Measurements from ENCODE around the gene ACBD4. TPM values are rescaled to one million over a fixed set of nuclear protein-coding genes. Genes with fewer than 3 reads are reported as not detected.

The ACBD4 gene
- total and polyA plus RNA-seq, 2 donors (not counting 3 experiments of a cell fraction or from before 2014, with no cell fraction given) = 4.5 to 7.5 TPM

DNA sequence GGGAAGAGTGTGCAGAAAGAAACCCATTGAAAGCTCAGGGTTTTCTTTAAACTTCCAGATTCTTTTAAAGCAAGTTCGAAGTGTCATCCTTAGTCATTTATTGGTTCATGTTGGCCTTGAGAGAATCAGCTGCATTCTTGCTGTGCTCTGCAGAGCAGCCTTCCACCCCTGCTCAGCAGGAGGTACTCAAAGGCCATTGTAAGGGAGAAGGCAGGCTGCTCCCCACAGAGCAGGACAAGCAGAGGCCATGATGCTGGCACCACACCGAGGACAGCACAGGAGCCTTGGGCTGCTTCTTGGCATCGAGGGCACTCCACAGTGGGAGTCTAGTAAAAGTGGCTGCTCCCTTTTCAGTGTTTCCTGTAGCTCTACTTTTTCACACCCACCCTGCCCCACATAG lies 44.8 kb upstream of the ACBD4 start:
- H3K9me3 ChIP-seq (replicated peaks; ENCODE audit: control insufficient read depth, insufficient read depth, low read length) = no peaks in the 10 kb centered on the region
- intact Hi-C loops (cut with micrococcal nuclease) (loop anchor here (5.0 kb wide), 1 partner anchor 38 kb away; the partner anchor contains the start of gene DCAKD), dilution Hi-C loops (cut with MboI; ENCODE audit: extremely low pct_ligation_motif_present, low sequenced_read_pairs) (no loop called here)
- DNase-seq (ENCODE audit: low read depth, low spot score) (no peak), FAIRE-seq (no peak)
- H3K9ac ChIP-seq (replicated peaks; ENCODE audit: extremely low read depth, insufficient read depth, low read length) = no peak overlapping the region
- H3K4me3 ChIP-seq (replicated peaks in 1 of 3; ENCODE audit: insufficient read depth in 1 of 3, low read depth in 1 of 3, low read length in 3 of 3) = no peak overlapping the region
- H3K4me1 ChIP-seq (ENCODE audit: control insufficient read depth, extremely low read depth, insufficient read depth, low read length) = peaks cover 23% of the 10 kb centered on the region
- POLR2A ChIA-PET = no interaction called here
- CTCF ChIA-PET = interaction anchor here (2.4 kb wide), 1 partner anchor 12 kb away, joined by 5 read pairs; no protein-coding TSS in a partner anchor
- no peak overlapping the region for H2AFZ ChIP-seq (ENCODE audit: low read depth, low read length)
- no peaks in the 10 kb centered on the region for H3K9me1 ChIP-seq (replicated peaks; ENCODE audit: control insufficient read depth, extremely low read depth, insufficient read depth, low read length)
- no peak overlapping the region for H3K4me2 ChIP-seq (ENCODE audit: insufficient read depth, low read length)
- H3K36me3 ChIP-seq (ENCODE audit: control insufficient read depth in 2 of 2, extremely low read depth in 1 of 2, insufficient read depth in 2 of 2, low read length in 2 of 2) = peaks cover 19 to 29% of the 10 kb centered on the region in 2 experiments
- H3K27ac ChIP-seq (ENCODE audit: insufficient read depth, low read depth, low read length) = no peak overlapping the region
- TF ChIP-seq FOS (IDR thresholded peaks at IDR 0.05; ENCODE audit: borderline replicate concordance, insufficient read depth, low read length) (no peak), POLR2A (IDR thresholded peaks at IDR 0.05; ENCODE audit: low read depth, low read length) (no peak), EZH2 (IDR thresholded peaks at IDR 0.05; ENCODE audit: borderline replicate concordance, low read depth, low read length, severe bottlenecking) (no peak), JUN (IDR thresholded peaks at IDR 0.05; ENCODE audit: borderline replicate concordance, insufficient read depth, insufficient read length, low read depth) (no peak), POLR2AphosphoS5 (IDR thresholded peaks at IDR 0.05; ENCODE audit: insufficient read depth, low read depth, low read length) (no peak), MYC (IDR thresholded peaks at IDR 0.05; ENCODE audit: low read depth, low read length) (no peak), GATA2 (IDR thresholded peaks at IDR 0.05; ENCODE audit: insufficient read depth, insufficient read length, low read depth, low read length) (no peak)
- TF ChIP-seq, protein P1, sequence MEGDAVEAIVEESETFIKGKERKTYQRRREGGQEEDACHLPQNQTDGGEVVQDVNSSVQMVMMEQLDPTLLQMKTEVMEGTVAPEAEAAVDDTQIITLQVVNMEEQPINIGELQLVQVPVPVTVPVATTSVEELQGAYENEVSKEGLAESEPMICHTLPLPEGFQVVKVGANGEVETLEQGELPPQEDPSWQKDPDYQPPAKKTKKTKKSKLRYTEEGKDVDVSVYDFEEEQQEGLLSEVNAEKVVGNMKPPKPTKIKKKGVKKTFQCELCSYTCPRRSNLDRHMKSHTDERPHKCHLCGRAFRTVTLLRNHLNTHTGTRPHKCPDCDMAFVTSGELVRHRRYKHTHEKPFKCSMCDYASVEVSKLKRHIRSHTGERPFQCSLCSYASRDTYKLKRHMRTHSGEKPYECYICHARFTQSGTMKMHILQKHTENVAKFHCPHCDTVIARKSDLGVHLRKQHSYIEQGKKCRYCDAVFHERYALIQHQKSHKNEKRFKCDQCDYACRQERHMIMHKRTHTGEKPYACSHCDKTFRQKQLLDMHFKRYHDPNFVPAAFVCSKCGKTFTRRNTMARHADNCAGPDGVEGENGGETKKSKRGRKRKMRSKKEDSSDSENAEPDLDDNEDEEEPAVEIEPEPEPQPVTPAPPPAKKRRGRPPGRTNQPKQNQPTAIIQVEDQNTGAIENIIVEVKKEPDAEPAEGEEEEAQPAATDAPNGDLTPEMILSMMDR (IDR thresholded peaks at IDR 0.05; ENCODE audit: extremely low read depth in 1 of 2, insufficient read depth in 1 of 2, low read depth in 1 of 2, low read length in 2 of 2) = no peak
- TF ChIP-seq, protein P2, sequence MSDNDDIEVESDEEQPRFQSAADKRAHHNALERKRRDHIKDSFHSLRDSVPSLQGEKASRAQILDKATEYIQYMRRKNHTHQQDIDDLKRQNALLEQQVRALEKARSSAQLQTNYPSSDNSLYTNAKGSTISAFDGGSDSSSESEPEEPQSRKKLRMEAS (IDR thresholded peaks at IDR 0.05; ENCODE audit: insufficient read depth, insufficient read length) = no peak
- H3K79me2 ChIP-seq (ENCODE audit: control insufficient read depth, insufficient read depth, low read length) = no peaks in the 10 kb centered on the region
- no peaks in the 10 kb centered on the region for H4K20me1 ChIP-seq (replicated peaks; ENCODE audit: control insufficient read depth, extremely low read depth, insufficient read depth, low read length)
- no peaks in the 10 kb centered on the region for H3K27me3 ChIP-seq (ENCODE audit: control insufficient read depth in 2 of 2, insufficient read depth in 2 of 2, low read length in 2 of 2)
- BruUV-seq (replicated peaks) = no TSS peak
